ENCODE measurements around the gene MAP4K2.
A peak's percentile ranks its signal among the peaks of the same experiment; 100 is the strongest.

The MAP4K2 gene

GRCh38 chr11:64791781-64792291 lies 11.2 kb downstream of the MAP4K2 start:
- DNase-seq (ENCODE audit: low spot score): no peak

- DNase-seq (ENCODE audit: low spot score): no peak
Measured at GRCh38 chr11:64790205-64791095, 12.6 kb downstream of the MAP4K2 start.

DNA sequence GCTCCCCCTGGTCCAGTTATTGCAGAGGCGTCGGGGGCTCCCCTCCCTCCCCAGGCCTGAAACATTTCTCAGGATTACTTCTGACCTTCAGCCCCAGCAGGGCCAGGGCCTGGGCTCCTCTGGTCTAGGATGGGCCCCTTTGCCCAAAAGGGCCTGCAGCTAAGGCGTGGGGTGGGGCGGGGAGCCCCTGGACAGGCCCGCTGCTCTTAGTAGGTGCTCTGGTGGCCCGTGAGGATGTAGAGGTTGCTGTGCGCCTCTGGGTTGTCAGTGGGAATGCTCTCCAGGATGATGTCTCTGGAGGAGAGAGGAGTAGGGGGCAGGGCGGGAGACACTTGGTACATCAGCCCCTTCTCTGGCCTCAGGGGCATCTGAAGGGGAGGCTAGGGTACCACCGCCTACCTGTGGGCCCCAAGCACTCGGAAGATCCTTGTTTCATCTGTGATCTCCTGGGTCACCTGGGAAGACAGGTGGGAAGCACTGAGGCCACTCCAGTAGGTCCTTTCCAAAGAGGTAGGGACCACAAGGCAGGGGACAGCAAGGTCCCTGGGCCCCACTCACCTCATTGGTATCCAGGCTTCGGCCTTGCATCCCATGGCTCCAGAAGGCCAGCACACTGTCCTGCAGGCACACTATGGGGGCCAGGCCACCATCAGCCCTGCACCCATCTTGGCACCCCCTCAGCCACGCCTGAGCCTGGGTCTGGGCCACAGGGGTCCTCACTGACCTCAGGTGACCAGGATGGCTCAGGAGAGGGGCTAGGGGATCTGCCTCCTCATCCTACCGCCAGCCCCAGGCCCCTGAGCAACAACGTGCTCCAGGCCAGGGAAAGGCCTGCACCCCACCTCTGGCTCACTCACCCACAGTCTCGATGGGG lies 13.4 kb downstream of the MAP4K2 start:
- no peak for DNase-seq (ENCODE audit: low spot score)

- no peak for DNase-seq (ENCODE audit: low spot score)
Measured at GRCh38 chr11:64788321-64789215, 14.4 kb downstream of the MAP4K2 start.

- DNase-seq (ENCODE audit: low spot score): peak; percentile 35
Measured at GRCh38 chr11:64787526-64788320, 15.3 kb downstream of the MAP4K2 start.

DNA sequence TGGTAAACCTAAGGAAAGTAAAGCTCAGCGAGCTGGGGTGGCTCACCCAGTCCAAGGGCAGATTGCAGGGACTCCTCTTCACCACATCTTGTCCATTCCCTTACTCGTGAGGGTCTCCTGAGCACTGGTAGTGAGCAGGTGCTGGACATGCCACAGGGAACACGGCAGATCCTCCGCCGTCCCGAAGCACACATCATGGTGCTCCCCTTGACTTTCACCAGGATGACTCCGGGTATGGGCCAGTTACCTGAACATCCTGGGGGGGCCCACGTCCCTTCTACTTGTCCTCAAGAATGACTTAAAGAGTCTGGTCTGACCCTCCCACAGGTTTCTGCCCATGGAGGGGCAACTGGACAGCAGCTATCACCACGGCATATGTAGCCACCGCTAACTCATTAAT lies 16.7 kb downstream of the MAP4K2 start:
- DNase-seq (ENCODE audit: low spot score): no peak

GRCh38 chr11:64784813-64785581 lies 18.0 kb downstream of the MAP4K2 start:
- DNase-seq (ENCODE audit: low spot score): no peak

DNA sequence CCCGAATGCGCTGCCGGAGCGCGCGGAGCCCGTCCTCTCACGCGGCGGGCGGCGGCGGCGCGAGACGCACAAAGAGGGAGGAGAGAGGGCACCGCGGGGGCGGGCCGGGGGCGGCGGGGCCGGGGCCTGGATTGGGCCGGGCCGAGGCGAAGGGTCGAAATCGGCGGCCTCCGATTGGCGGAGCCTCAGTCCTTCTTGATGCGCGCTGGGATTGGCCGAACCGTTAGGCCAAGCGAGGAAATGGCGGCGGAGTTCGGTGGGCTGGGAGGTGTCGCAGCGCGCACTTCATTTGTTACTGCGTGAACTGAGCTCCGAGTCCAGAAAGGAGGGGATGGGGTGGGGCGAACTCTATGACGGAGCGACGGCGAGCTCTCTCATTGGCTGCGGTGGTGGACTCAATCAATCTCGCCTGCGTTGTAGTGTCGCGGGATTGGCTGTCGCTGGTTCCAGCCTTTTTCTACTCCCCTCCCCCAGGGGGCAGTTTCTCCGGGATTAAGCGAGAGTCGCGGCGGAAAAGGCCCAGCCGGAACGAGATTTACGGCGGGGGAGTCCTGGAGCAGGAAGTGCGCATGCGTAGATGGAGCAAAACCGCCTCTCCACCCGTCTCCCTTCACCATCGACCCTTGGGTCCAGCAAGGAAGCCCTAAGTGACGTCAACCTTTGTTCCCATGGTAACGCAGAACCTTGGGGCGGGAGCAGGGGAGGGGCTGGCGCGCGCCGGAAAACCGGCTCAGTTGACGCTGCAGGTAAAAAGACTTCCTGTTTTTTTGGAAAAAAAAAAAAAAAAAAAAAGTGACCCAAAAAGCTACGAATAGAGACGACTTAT lies 24.3 kb downstream of the MAP4K2 start, which contains the start of gene SF1:
Gene SF1 (minus strand): TSS at position 70 of the 826 bp plus-strand sequence. CDS start 150 bp downstream, outside the sequence.
- DNase-seq (ENCODE audit: low spot score): peak; percentile 100

DNA sequence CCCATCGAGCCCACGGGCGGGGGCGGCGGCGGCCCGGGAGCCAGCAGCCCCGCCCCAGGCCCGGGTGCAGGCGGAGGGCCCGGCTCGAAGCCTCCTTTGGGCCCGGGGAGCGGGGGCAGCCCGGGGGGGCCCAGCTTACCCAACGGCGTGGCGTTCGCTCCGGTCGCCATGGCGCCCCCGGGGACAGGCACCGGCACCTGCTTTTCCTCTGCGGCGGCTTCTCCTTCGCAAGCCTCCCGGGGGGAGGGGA lies 24.9 kb downstream of the MAP4K2 start:
- DNase-seq (ENCODE audit: low spot score): no peak

DNA sequence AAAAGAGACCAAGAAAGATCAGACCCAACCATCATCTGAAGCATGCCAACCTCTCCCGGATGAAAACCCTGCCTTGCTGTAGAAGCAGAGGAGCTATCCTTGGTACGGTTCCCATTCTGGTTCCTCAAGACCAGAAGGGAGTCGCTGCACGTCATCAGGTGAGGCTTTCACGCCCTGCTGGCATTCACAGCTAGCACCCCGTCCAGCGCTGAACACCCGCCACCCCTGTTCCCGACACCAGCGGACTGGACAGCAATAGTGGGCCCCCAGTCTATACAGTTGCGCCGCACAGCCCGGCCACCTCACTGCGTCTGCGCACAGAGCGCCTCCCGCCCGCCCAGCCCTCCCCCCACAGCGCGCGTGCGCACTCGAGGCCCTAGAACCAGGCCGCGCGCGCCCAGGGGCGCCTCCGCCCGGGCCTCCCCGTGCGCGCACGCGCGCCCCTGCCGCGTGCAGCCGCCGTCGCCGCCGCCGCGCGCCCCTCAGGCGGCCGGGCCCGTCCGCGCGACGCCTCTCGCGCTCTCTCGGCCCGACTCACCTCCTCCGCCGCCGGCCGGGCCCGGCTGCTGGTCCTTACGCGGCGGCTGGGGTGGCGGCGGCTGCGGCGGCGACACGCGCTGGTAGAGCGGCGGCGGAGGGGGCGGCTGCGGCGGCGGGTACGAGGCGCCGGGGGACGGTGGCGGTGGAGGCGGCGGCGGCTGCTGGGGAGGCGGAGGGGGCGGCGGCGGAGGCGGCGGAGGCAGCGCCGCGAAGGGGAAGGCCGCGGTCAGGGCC lies 25.4 kb downstream of the MAP4K2 start:
- peak; percentile 74 for DNase-seq (ENCODE audit: low spot score)

- no peak for DNase-seq (ENCODE audit: low spot score)
Measured at GRCh38 chr11:64776875-64777274, 26.1 kb downstream of the MAP4K2 start.

DNA sequence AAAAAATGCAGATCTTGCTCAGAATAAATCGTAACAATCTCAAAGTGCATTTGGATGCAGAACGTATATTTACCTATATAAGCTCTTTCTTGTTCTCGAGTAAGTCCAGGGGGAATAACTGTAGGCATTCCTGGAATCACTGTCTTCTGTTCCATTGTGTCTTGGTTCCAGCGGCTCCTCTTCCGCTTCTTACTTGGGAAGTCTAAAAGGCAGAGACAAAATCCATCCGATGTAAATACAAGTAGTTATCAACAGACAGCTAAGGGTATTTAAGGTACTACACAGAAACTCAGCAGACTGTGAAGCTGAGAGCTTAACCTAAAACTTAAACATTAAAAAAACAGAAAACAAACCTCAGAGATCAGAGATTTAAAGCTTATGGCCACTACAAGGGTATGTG lies 26.6 kb downstream of the MAP4K2 start:
- no peak for DNase-seq (ENCODE audit: low spot score)

DNA sequence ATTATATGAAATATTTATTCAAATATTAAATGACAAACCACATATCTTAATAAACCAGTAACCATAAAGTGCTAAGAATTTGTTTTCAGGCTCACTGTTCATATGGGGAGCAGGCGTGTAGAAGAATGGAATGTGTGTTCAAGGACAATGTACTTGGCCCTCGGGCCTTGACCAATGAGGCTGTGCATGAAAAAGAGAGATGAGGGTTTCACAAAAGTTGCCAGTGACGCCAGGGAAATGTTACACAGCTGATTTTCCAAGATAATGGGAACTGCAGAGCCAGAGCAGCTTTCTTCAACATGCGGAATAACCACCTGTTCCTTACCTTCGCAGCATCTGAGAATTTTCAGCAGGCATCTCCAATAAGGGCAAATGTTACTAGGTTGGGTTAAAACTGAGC lies 28.9 kb downstream of the MAP4K2 start:
- DNase-seq (ENCODE audit: low spot score): no peak

DNA sequence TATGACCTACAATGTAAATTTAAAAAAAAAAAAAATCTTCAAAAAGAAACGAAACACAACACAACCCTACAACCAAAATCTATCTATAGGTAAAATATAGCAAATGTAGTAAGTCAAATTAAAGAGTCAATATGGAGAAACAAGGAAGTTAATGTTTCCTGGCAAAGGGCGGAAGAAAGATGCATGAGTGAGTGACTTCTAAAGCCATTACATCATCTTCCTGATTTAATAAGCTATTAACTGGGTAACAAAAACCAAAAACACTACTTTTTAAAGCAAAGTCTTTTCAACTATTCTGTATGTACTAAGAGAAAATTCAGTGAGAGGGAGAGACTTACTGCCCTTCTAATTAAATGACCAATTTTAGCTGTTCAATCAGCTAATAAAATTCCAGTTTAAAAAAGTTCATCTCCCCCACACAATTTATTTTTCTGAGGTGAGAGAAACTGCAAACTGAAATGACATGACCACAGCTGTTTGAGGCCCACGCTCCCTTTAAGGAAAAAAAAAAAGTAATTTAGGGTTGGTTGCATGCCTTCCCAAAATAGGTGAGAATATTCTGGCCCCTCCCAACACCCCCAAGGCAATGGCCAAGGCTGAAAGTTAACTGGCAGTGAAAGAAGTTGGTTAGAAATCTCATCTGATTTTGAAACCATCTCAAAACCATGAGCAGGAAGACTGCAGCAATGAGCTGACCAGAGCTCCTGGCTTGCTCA lies 30.6 kb downstream of the MAP4K2 start:
- no peak for DNase-seq (ENCODE audit: low spot score)

DNA sequence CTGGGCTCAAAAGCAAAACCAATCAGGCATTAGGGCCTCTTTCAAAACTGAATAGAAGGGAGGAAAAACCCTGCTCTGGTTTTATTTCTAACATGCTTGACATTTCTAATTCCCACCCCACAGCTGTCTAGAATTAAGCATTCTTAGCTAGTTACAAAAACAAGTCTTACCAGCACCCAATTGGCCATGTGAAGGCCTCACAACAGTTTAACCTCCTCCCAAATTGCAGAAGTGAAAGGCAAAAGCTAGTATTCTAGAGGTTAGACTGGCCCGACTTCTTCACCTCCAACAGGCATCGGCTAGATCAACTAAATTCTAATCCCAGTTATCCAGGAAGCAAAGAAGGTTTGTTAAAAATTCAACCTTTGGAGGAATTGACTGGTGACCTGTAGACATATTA lies 31.2 kb downstream of the MAP4K2 start:
- DNase-seq (ENCODE audit: low spot score): no peak

DNA sequence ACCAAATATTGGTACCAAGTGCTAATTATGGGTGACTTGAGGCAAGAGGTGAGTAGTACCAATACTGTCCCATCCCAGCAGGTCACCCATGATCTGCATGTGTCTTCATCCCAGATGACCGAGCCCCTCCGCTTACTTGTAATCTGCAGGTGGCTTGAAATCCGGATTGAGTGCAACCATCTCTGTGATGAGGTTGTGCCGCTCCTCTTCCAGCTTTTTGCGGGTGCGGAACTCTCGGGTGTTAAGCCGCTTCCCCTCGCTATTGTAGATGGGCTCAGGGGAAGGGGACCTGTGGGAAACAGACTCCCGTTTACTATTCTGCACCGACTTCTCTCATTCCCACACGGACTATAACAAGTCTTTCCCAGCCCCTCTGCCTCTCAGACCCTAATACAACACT lies 32.9 kb downstream of the MAP4K2 start:
- DNase-seq (ENCODE audit: low spot score): no peak

- no peak for DNase-seq (ENCODE audit: low spot score)
Measured at GRCh38 chr11:64769283-64769682, 33.7 kb downstream of the MAP4K2 start.

DNA sequence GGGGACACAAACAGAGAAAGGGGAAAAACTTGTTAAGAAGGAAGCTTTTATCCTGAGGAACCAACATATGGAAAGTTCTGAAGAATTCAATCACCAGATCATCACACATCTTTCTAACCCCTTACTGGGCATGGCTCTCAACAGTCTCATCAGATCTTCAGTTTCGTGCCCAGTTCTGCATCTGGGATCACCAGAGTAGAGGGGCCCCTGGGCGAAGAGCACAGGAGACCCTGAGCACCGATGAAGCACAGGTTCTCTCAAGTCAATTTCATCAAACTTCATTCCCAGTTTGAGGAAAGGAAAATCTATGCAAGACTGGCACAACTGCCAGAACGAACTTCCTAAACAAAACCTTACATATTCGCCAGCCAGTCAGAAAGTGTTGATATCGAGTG lies 34.7 kb downstream of the MAP4K2 start:
- DNase-seq (ENCODE audit: low spot score): no peak

All from pons (tissue), 1 donor.